ENCODE results near the gene GUCY2D. TPM values are rescaled to one million over a fixed set of nuclear protein-coding genes. Genes with fewer than 3 reads are reported as not detected.

GUCY2D gene
- total RNA-seq, 4 donors from 2014 or later = not detected

GRCh38 chr17:8018436-8018835 is 16.0 kb downstream of the GUCY2D start:
- Histone ChIP-seq H3K27me3 (peaks cover 40% of the 10 kb centered on the region), H3K27ac (no peak overlapping the region), H3K4me3 (no peak overlapping the region), H3K36me3 (no peaks in the 10 kb centered on the region), H3K9me3 (no peaks in the 10 kb centered on the region), H3K4me1 (peaks cover 0 to 18% (median 12%) of the 10 kb centered on the region in 3 donors)
- no peak for ATAC-seq
- WGBS, 2 donors (ENCODE audit: low coverage in 1 of 2) = 40 to 62% methylated on average over 1 to 3 of the region's 3 CpGs
- TF ChIP-seq EP300 (IDR thresholded peaks at IDR 0.05) = no peak
- no peak for TF ChIP-seq POLR2AphosphoS5 (IDR thresholded peaks at IDR 0.05)
- TF ChIP-seq POLR2A (IDR thresholded peaks at IDR 0.05) = no peak
- TF ChIP-seq, protein P1, sequence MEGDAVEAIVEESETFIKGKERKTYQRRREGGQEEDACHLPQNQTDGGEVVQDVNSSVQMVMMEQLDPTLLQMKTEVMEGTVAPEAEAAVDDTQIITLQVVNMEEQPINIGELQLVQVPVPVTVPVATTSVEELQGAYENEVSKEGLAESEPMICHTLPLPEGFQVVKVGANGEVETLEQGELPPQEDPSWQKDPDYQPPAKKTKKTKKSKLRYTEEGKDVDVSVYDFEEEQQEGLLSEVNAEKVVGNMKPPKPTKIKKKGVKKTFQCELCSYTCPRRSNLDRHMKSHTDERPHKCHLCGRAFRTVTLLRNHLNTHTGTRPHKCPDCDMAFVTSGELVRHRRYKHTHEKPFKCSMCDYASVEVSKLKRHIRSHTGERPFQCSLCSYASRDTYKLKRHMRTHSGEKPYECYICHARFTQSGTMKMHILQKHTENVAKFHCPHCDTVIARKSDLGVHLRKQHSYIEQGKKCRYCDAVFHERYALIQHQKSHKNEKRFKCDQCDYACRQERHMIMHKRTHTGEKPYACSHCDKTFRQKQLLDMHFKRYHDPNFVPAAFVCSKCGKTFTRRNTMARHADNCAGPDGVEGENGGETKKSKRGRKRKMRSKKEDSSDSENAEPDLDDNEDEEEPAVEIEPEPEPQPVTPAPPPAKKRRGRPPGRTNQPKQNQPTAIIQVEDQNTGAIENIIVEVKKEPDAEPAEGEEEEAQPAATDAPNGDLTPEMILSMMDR (IDR thresholded peaks at IDR 0.05) = no peak

GRCh38 chr17:8019166-8019565 is 16.8 kb downstream of the GUCY2D start:
- H3K27me3 ChIP-seq = peaks cover 32% of the 10 kb centered on the region
- H3K27ac ChIP-seq = no peak overlapping the region
- 45 to 58% methylated on average over 2 of the region's 5 CpGs for WGBS, 2 donors (ENCODE audit: low coverage in 1 of 2)
- no peaks in the 10 kb centered on the region for H3K9me3 ChIP-seq
- H3K4me1 ChIP-seq = peaks cover 0 to 18% (median 12%) of the 10 kb centered on the region in 3 donors
- no peaks in the 10 kb centered on the region for H3K36me3 ChIP-seq
- TF ChIP-seq EP300 (IDR thresholded peaks at IDR 0.05) (no peak), POLR2AphosphoS5 (IDR thresholded peaks at IDR 0.05) (no peak), POLR2A (IDR thresholded peaks at IDR 0.05) (no peak)
- TF ChIP-seq, protein P1 (IDR thresholded peaks at IDR 0.05) = no peak
- ATAC-seq = no peak
- H3K4me3 ChIP-seq = no peak overlapping the region

- H3K4me1 ChIP-seq = peaks cover 0 to 18% (median 12%) of the 10 kb centered on the region in 3 donors
- no peak for ATAC-seq
- WGBS, 2 donors (ENCODE audit: low coverage in 1 of 2) = 38 to 64% methylated on average over 3 to 8 of the region's 16 CpGs
- no peaks in the 10 kb centered on the region for H3K36me3 ChIP-seq
- H3K27ac ChIP-seq = no peak overlapping the region
- H3K9me3 ChIP-seq = no peaks in the 10 kb centered on the region
- H3K27me3 ChIP-seq = peaks cover 24% of the 10 kb centered on the region
- TF ChIP-seq POLR2AphosphoS5 (IDR thresholded peaks at IDR 0.05) = no peak
- TF ChIP-seq EP300 (IDR thresholded peaks at IDR 0.05) = no peak
- TF ChIP-seq, protein P1 (IDR thresholded peaks at IDR 0.05) = no peak
- no peak for TF ChIP-seq POLR2A (IDR thresholded peaks at IDR 0.05)
- H3K4me3 ChIP-seq = no peak overlapping the region
Observed at GRCh38 chr17:8019665-8020650, 17.5 kb downstream of the GUCY2D start.

GRCh38 chr17:8020776-8021564 is 18.6 kb downstream of the GUCY2D start:
- H3K27me3 ChIP-seq = peaks cover 14% of the 10 kb centered on the region
- ATAC-seq = no peak
- H3K4me1 ChIP-seq = peaks cover 0 to 13% (median 9%) of the 10 kb centered on the region in 3 donors
- no peaks in the 10 kb centered on the region for H3K36me3 ChIP-seq
- TF ChIP-seq EP300 (IDR thresholded peaks at IDR 0.05) = no peak
- no peak for TF ChIP-seq POLR2AphosphoS5 (IDR thresholded peaks at IDR 0.05)
- TF ChIP-seq, protein P1 (IDR thresholded peaks at IDR 0.05) = no peak
- no peak for TF ChIP-seq POLR2A (IDR thresholded peaks at IDR 0.05)
- 59 to 80% methylated on average over 1 to 5 of the region's 9 CpGs for WGBS, 2 donors (ENCODE audit: low coverage in 1 of 2)
- no peak overlapping the region for H3K27ac ChIP-seq
- H3K9me3 ChIP-seq = no peaks in the 10 kb centered on the region
- H3K4me3 ChIP-seq = no peak overlapping the region
